IMR-90 (cell line): ENCODE data around the gene FAM20C. TPM values are rescaled to one million over a fixed set of nuclear protein-coding genes. Genes with fewer than 3 reads are reported as not detected.

Experiments
- ATAC-seq: fragments of 200-7000 bp; cut with Tn5 transposase; 2 replicates; pipeline ENCODE4 v1.9.1; 2020; ENCODE audit warnings: low read depth, mild to moderate bottlenecking, moderate library complexity
- BruUV-seq: library from RNA; stranded (reverse); fragments of 400-500 nt; replicated peaks from 2 replicates; lab custom pipeline; 2021; lab: Mats Ljungman, UMichigan
- CTCF ChIA-PET: fragments of 300-600 bp; formaldehyde crosslinking; extraction: SDS; loops from one replicate; lab custom pipeline; 2021; ENCODE audit warnings: antibody characterized with exemption; lab: Yijun Ruan, JAX
- POLR2A ChIA-PET: fragments of 300-600 bp; sonication (Branson Sonifier 250); formaldehyde crosslinking; loops from one replicate; lab custom pipeline; 2022; ENCODE audit warnings: antibody characterized with exemption; ENCODE audit not compliant: unreplicated experiment; lab: Charles Lee
- DNase-seq: peaks from one replicate; pipeline ENCODE4 v3.0.0; 2013
- H2AFZ ChIP-seq: replicated peaks from 2 replicates; pipeline ENCODE3; 2013; ENCODE audit warnings: low read length, mild to moderate bottlenecking; ENCODE audit not compliant: poor library complexity
- H2AK5ac ChIP-seq: 2 replicates; pipeline ENCODE4 v1.6.1; 2013; ENCODE audit warnings: low read depth, low read length, inconsistent platforms
- H2AK9ac ChIP-seq: replicated peaks from 2 replicates; pipeline ENCODE3; 2013; ENCODE audit warnings: mild to moderate bottlenecking, low read depth, low read length, moderate library complexity; ENCODE audit not compliant: poor library complexity
- H2BK120ac ChIP-seq: 2 replicates; pipeline ENCODE4 v1.6.1; 2013; ENCODE audit warnings: low read depth, low read length, inconsistent platforms
- H2BK15ac ChIP-seq: 3 replicates; pipeline ENCODE4 v1.6.1; 2013; ENCODE audit warnings: low read depth, low read length, inconsistent platforms
- H2BK20ac ChIP-seq: 2 replicates; pipeline ENCODE4 v1.6.1; 2013; ENCODE audit warnings: low read depth, mild to moderate bottlenecking, inconsistent platforms, low read length, moderate library complexity
- H2BK5ac ChIP-seq: 2 replicates; pipeline ENCODE4 v1.6.1; 2013; ENCODE audit warnings: mild to moderate bottlenecking, low read depth, low read length, inconsistent platforms; ENCODE audit not compliant: poor library complexity, severe bottlenecking
- H3K14ac ChIP-seq: replicated peaks from 2 replicates; pipeline ENCODE4 v1.6.1; 2013; ENCODE audit warnings: low read depth, low read length, inconsistent platforms
- H3K18ac ChIP-seq: 2 replicates; pipeline ENCODE4 v1.6.1; 2013; ENCODE audit warnings: low read depth, low read length, control low read depth
- H3K23ac ChIP-seq: 2 replicates; pipeline ENCODE4 v1.6.1; 2013; ENCODE audit warnings: low read depth, low read length, inconsistent platforms
- H3K27ac ChIP-seq: 2 replicates; pipeline ENCODE4 v1.5.1; 2013; ENCODE audit warnings: mild to moderate bottlenecking, control low read depth, low read length; ENCODE audit not compliant: insufficient read depth
- H3K27me3 ChIP-seq: 2 replicates; pipeline ENCODE4 v1.6.1; 2013; ENCODE audit warnings: low read length; ENCODE audit not compliant: control insufficient read depth, insufficient read depth
- H3K36me3 ChIP-seq: 2 replicates; pipeline ENCODE4 v1.6.1; 2013; ENCODE audit warnings: low read length, mixed read lengths; ENCODE audit not compliant: control insufficient read depth, insufficient read depth
- H3K4ac ChIP-seq: 2 replicates; pipeline ENCODE4 v1.6.1; 2013; ENCODE audit warnings: low read depth, low read length, inconsistent platforms
- H3K4me1 ChIP-seq: 2 replicates; pipeline ENCODE4 v1.6.1; 2013; ENCODE audit warnings: low read length, mixed read lengths; ENCODE audit not compliant: control insufficient read depth, insufficient read depth
- H3K4me2 ChIP-seq: 2 replicates; pipeline ENCODE4 v1.6.1; 2013; ENCODE audit warnings: low read depth, mild to moderate bottlenecking, control low read depth, low read length, moderate library complexity
- H3K4me3 ChIP-seq: 2 replicates; pipeline ENCODE4 v1.5.1; 2013; ENCODE audit warnings: low read depth, mild to moderate bottlenecking, control low read depth, low read length, moderate library complexity; ENCODE audit not compliant: insufficient read depth
- H3K56ac ChIP-seq: 2 replicates; pipeline ENCODE4 v1.6.1; 2013; ENCODE audit warnings: low read length, inconsistent platforms; ENCODE audit not compliant: insufficient read depth; ENCODE audit errors: extremely low read depth
- H3K79me1 ChIP-seq, 2 experiments: 2 replicates each; pipeline ENCODE4 v1.6.1; 2013; ENCODE audit warnings: low read length in 2 of 2, inconsistent platforms in 1 of 2, low read depth in 1 of 2
- H3K9ac ChIP-seq: 2 replicates; pipeline ENCODE4 v1.6.1; 2013; ENCODE audit warnings: low read depth, low read length, control low read depth
- H3K9me1 ChIP-seq: 2 replicates; pipeline ENCODE4 v1.6.1; 2013; ENCODE audit warnings: low read length, inconsistent platforms; ENCODE audit not compliant: insufficient read depth
- H3K9me3 ChIP-seq: 2 replicates; pipeline ENCODE4 v1.6.1; 2013; ENCODE audit warnings: low read length; ENCODE audit not compliant: control insufficient read depth, insufficient read depth
- H4K20me1 ChIP-seq: 2 replicates; pipeline ENCODE4 v1.6.1; 2013; ENCODE audit warnings: low read length, inconsistent platforms; ENCODE audit not compliant: insufficient read depth
- H4K5ac ChIP-seq: 2 replicates; pipeline ENCODE4 v1.6.1; 2013; ENCODE audit warnings: mild to moderate bottlenecking, low read depth, low read length, control low read depth
- H4K8ac ChIP-seq, 2 experiments: 2 replicates each; pipeline ENCODE4 v1.6.1; 2013; ENCODE audit warnings: low read depth in 2 of 2, low read length in 2 of 2, control low read depth in 1 of 2, inconsistent platforms in 1 of 2
- H4K91ac ChIP-seq: 2 replicates; pipeline ENCODE4 v1.6.1; 2013; ENCODE audit warnings: low read depth, low read length, inconsistent platforms; ENCODE audit not compliant: insufficient read depth
- CHD1 ChIP-seq: IDR thresholded peaks from 2 replicates; pipeline ENCODE4 v1.6.1; 2012; ENCODE audit warnings: low read depth, low read length, improper control_type of control experiment
- MAFK ChIP-seq: IDR thresholded peaks from 2 replicates; pipeline ENCODE4 v1.6.1; 2012; ENCODE audit warnings: low read depth, low read length, improper control_type of control experiment
- WGBS, 2 experiments: methylation state at CpG; one replicate each; pipeline versions ENCODE4 v1.1.5 to v1.1.7; 2013; ENCODE audit warnings: missing lambda C conversion rate in 2 of 2; ENCODE audit not compliant: insufficient read length in 1 of 2; ENCODE audit errors: extremely low coverage in 2 of 2; 5-methylcytosine and 5-hydroxymethylcytosine counted together
- dilution Hi-C: fragments of 300-500 bp; cut with HindIII; formaldehyde crosslinking; loops from one replicate; pipeline ENCODE4 v1.14.3; 2018; ENCODE audit warnings: low sequenced_read_pairs; ENCODE audit not compliant: unreplicated experiment
- in situ Hi-C: fragments of 300-500 bp; cut with MboI; formaldehyde crosslinking; loops from 3 replicates; pipeline ENCODE4 v1.14.3; 2019; ENCODE audit warnings: low sequenced_read_pairs, inconsistent platforms, mixed read lengths
- intact Hi-C: fragments of 100-400 bp; cut with micrococcal nuclease; formaldehyde crosslinking; loops from 2 replicates; pipeline ENCODE4 v1.10.0; 2022
- polyA plus RNA-seq, 3 experiments: library from polyadenylated mRNA; depleted of rRNA; stranded (reverse); fragments of >200 nt; gene quantifications; 2 replicates each; pipeline ENCODE4 v1.2.3, GENCODE V29; 2012; ENCODE audit warnings: low replicate concordance in 1 of 3
- total RNA-seq: library from RNA; depleted of rRNA; stranded (reverse); fragments of >200 nt; gene quantifications from 2 replicates; pipeline ENCODE4 v1.2.3, GENCODE V29; 2012

The FAM20C gene
- total and polyA plus RNA-seq, 2 of the 4 experiments (the other 2 are of a cell fraction), result 7.7 to 36.6 TPM

- POLR2A ChIA-PET, result no interaction called here
- WGBS, 2 experiments, result 0% methylated on average over 26 of the region's 57 CpGs; no CpG with 5 or more reads in 1 of the 2 experiments
- Histone ChIP-seq H3K4me2 (peak overlapping the region; percentile 97), H3K4ac (peak overlapping the region; percentile 56), H2AK9ac (peak overlapping the region; percentile 76), H3K18ac (no peak overlapping the region; the same call in 1 of the 2 replicates), H2AFZ (peak overlapping the region; percentile 85), H3K9me1 (peaks cover 22% of the 10 kb centered on the region), H3K79me1 (peaks cover 21 to 64% of the 10 kb centered on the region in 2 experiments), H4K91ac (peak overlapping the region; percentile 55), H4K5ac (no peak overlapping the region; the same call in 1 of the 2 replicates), H3K23ac (peak overlapping the region; percentile 67), H4K8ac (no peak overlapping the region; a peak in 1 of 4 replicates), H2BK15ac (no peak overlapping the region), H3K9ac (peak overlapping the region; percentile 92), H3K4me1 (peaks cover 25% of the 10 kb centered on the region), H3K36me3 (peaks cover 43% of the 10 kb centered on the region), H2BK5ac (peak overlapping the region; percentile 64), H4K20me1 (peaks cover 56% of the 10 kb centered on the region), H2BK20ac (no peak overlapping the region), H3K56ac (peak overlapping the region; percentile 33), H3K27me3 (no peaks in the 10 kb centered on the region), H3K4me3 (peak overlapping the region; percentile 78), H2BK120ac (peak overlapping the region; percentile 39), H3K27ac (peak overlapping the region; percentile 79), H3K14ac (peak overlapping the region; percentile 84), H2AK5ac (0 out of 2 replicates have a peak overlapping the region, but pooled peaks have one; percentile 60), H3K9me3 (no peaks in the 10 kb centered on the region)
- CTCF ChIA-PET, result no interaction called here
- TF ChIP-seq CHD1 (0 out of 2 replicates have a peak, but pooled peaks have one; percentile 10), MAFK (no peak)
- in situ Hi-C loops (no loop called here), dilution Hi-C loops (no loop called here), intact Hi-C loops (loop anchor here (1.0 kb wide), 2 partner anchors 36 to 129 kb away; no protein-coding TSS in a partner anchor)
- DNase-seq (no peak), ATAC-seq (no peak)
- BruUV-seq, result no TSS peak
Observed at GRCh38 chr7:193481-194251, 1.3 kb downstream of the FAM20C start.
